IPS-11a (cell line): ENCODE measurements around the gene ZNF423.

Experiments
- H3K4me3 ChIP-seq: one replicate; pipeline ENCODE4 v1.5.1; 2013; ENCODE audit warnings: low read depth, low read length, control low read depth

The ZNF423 gene

DNA sequence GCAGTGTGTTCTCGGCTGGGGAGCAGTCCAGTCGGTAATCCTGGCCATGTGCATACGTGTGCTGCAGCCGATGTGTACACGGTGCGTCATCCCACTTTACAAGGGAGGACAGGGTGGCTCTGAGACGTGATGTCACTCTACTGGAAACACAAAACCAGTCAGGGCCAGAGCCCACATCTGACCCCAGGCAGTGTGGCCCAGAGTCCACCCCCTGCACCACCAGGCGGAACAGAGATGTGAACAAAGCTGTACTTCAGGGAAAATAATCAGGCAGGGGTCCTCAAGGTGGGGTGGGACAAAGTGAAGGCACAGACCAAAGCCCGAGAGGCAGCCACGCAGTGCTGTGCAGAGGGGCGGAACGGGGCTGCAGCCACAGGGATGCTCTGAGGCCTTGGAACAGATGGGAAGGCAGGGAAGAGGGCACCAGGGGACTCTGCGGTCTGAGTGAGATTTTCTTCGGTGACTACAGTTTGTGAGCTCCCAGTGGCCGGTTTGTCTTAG lies 181.5 kb downstream of the ZNF423 start:
- H3K4me3 ChIP-seq: no peak overlapping the region

DNA sequence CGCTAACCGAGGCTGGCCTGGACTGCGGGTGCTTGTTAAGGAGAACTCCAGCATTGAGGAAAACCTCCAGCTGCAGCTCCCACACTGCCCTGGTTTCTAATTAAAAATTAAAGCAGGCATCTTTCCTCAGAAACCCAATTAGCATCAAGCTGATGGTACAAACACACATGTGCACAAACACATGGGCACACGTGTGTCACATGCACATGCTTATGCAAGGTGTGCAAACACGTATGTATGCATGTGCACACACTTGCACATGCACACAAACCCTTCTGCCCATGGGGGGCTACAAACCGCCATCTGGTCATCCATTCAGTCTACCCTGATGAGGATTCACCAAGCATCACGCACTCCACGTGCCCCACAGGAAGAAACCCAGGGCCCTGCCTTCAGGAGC lies 182.5 kb downstream of the ZNF423 start:
- no peak overlapping the region for H3K4me3 ChIP-seq

DNA sequence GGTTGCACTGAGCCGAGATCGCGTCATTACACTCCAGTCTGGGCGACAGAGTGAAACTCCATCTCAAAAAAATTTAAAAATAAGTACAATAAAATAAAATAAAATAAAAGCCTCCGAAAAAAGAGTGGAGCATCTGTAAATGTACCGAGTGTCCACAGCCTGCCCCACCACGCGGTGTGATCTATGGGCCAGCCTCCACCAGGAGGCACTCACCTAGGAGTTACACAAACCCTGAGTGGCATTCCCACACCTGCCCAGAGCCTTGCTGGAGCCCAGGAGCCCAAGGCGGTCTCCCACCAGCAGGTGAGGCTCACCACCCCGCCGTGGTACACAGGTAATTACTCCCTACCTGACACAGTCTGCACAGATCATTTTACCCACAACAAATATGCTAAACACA lies 183.2 kb downstream of the ZNF423 start:
- no peak overlapping the region for H3K4me3 ChIP-seq

GRCh38 chr16:49671333-49671732 lies 184.6 kb downstream of the ZNF423 start:
- no peak overlapping the region for H3K4me3 ChIP-seq

GRCh38 chr16:49670627-49671026 lies 185.3 kb downstream of the ZNF423 start:
- H3K4me3 ChIP-seq: no peak overlapping the region

DNA sequence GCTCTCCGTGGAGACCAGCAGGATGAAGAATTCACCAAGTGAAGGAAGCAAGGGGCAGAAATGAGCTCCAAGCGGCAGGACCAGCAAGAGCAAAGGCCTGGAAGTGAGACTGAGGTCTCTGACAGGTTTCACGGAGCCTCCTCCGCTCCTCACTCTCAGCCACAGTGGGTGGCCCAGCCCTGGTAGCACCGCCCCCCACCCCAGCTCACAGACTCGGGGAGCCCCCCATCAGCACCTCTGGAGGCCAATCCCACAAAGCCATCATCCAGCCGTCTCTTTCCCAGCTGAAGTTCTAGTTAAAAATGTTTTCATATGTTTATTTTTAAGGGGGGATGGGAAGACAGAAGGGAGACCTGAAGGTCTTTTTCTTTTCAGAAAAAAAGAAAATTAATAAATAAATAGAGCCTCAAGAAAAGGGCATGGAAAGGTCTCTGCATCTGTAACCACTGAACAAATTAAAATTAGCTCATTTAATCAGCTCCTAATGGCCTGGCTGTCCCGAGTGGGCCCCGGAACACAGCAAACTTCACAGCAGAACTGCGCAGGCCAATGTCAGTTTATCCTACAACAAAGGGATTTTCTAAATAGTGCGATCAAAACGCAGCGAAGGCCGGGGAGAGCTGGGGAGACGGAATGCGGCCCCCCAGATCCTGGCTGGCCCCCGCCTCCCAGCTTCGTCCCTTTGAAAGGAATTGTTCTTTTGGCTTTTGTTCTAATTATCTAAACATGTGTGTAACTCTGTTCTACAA lies 190.3 kb downstream of the ZNF423 start:
- H3K4me3 ChIP-seq: no peak overlapping the region

DNA sequence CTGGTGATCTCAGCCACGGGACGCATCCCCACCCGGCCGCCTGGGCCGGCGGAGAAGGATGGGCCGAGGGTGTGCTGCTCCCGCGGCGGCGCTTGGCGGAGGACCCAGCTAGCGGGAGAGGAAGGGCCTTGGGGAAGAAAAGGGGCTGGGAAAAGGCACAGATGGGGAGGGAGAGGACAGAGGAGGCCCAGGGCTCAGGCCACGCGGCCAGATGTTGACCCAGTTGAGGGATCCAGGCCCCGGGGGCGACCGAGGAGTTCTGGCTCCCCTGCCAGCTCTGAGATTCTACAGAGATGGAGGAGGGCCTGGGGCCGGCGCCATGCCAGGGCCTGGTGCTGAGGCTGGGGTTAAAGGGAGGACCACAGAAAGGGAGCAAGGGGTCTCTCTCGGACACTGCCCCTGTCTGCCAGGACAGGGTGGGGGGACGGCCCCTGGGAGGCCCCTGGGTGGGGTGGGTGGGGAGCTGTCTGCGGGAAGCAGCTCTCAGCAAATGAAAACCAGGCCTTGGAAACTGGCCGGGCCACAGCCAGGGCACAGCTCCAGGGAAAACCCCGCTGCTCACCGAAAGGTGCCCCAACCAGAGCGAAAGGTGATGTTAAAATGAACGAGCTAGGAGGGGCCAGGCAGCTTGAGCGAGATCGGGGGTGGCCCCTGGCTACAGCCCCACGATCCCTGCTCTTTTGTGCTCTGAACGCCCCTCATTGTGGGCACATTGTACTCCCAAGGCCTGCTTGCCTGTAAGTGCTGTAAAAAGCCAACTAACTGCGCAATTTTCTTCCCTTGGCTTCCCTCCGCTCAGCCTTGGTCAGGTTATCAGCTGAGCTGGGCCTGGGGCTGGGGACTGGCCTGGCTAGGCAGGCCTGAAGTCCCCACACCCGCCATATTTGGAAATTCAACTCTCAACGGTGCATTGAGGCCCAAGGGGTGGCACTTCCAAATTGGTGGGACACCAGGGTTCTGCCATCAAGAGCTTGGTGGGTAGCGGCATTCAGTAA lies 191.4 kb downstream of the ZNF423 start:
- H3K4me3 ChIP-seq: no peak overlapping the region

DNA sequence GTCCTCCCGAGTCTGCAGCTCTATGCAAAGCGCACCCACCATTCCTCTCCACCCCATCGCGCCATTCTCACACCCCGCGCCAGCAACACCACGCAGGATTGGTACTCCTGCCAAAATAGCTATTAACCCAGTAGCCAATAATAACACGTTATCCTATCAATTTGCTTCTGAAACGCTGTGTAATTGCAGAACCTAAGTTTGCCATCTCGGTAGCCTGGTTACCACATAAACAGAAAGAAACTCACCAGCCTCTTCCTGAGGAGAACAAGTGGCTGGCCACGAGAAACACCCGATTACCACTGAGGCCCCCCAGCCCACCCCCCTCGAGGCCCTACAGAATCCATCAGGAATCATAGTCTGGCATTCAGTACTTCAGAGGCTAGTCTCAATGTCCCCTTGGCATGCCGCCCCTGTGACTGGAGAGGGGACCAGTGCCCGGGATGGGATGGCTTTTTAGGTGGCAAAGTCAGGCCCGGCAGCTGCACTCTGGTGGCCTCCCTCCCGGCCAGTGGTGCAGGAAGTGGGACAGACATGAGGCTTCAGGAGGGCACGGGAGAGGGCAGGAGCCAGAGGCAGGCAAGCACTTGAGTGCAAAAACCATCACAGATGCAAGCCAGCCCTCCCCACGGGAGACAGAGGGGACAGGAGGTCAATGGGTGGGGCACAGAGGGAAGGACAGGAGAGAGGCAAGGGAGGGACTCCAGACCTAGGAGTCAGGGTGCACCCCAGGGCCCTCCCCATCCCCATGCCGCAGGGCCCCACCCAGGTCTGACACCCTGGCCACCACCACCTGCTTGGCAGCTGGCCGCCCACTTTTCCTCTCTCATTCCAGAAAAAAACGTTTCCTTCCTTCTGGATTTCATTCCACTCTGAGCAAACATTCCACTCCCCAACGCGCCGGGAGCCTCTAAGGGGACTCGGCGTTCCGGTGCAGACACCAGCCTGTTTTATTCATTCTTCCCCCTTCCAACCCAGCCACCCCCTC lies 192.5 kb downstream of the ZNF423 start:
- H3K4me3 ChIP-seq: no peak overlapping the region

DNA sequence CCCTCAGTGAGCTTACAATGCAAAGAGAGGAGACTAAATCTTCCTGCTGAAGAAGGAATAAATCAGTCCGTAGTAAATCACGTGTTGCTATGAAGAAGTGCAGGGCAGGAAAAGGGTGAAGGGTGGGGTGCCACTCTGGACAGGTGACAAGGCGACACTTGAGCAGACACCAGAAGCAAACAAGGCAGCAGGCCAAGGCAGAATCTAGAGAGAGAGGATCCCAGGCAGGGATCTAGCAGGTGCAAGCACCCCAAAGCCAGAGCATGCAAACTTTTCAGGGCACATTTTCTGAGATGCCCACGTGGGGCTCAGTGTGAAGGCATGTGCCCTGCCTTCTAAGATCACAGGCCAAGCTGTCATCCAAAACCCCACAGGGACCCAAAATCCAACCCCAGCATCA lies 193.3 kb downstream of the ZNF423 start:
- no peak overlapping the region for H3K4me3 ChIP-seq

DNA sequence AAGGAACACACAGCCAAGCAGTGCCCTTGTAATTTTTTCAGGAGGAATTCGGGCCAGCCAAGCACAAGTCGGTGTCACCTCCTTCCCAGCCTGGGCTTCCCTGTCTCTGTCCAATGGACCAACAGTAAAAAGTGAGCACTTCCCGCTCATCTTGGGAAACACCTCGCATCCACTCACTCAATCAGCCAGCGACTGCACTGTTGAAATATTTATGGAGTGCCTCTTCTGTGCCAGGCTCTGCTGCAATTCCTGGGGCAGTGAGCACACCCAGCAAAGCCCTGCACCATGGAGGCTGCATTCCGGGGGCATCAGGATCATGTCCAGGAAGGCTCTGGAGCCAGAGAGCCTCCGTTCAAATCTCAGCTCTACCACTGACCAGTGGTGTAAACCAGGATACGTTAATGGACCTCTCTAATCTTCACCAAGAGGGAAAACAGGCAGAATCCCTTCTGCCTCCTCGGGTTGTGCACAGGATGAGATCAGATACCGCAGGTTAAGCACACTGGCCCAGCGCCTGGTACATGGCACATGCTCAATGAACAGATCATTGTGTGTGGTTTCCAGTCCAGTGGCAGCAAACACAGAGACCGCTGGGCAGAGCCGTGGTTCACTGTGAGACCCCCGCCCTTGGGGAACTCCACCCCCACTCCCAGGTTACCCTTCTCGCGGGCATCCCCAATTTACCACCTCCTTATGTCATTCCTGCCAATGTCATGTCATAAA lies 194.3 kb downstream of the ZNF423 start:
- no peak overlapping the region for H3K4me3 ChIP-seq

DNA sequence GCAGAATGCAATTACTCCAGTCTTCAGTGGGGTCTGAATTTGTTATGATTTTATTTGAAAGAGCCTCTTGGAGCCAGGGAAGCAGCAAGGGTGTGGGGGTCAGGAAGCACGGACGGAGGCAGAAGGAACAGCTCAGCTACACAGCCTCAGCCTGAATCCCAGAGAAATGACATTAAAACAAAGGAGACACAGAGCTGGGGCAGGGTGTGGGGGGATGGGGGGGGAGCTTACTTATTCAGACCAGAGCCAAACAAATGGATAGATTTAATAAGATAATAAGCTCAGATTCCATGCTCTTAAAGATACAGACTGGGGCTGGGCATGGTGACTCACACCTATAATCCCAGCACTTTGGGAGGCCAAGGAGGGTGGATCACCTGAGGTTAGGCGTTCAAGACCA lies 195.3 kb downstream of the ZNF423 start:
- no peak overlapping the region for H3K4me3 ChIP-seq

- no peak overlapping the region for H3K4me3 ChIP-seq
Observed at GRCh38 chr16:49659356-49659755, 196.6 kb downstream of the ZNF423 start.

- H3K4me3 ChIP-seq: no peak overlapping the region
Observed at GRCh38 chr16:49658531-49658930, 197.4 kb downstream of the ZNF423 start.

GRCh38 chr16:49657736-49658465 lies 198.0 kb downstream of the ZNF423 start:
- no peak overlapping the region for H3K4me3 ChIP-seq

DNA sequence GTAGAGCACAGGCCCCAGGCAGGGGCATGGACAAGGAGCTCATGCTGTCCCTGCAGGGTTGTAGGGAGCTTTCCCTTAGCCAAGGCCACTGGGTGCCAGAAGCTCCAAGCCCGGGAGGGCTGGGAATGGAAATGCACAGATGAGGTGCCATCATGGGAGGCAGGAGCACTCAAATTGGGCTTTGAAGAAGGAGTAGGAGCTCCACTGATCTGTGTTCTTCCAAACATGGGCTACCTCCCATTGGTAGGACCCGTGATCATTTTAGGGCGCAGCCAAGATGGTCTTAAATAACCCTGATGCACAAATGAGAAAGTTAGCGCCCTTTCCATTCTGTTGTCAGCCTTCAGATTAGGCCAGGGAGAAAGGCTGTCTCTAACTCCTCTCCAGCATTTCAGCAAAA lies 201.5 kb downstream of the ZNF423 start:
- no peak overlapping the region for H3K4me3 ChIP-seq

GRCh38 chr16:49653577-49653976 lies 202.3 kb downstream of the ZNF423 start:
- no peak overlapping the region for H3K4me3 ChIP-seq

DNA sequence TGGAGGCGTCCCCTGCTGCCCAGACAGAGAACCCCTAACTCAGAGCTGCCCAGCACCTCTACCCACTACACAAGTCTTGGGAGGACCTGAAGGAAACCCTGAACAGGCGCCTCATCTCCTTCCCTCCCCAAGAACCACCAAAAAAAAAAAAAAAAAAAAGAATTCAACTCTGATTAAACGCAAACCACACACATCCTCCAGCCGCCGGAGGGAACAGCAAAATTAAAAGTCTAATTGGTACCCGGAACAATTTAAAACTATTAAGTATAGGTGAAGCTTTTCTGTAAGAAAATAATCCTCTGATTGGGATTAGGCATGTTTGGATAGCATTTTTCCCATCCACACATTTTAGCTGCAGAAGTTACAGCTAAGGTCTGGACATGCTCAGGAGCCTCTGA lies 202.7 kb downstream of the ZNF423 start:
- H3K4me3 ChIP-seq: no peak overlapping the region

DNA sequence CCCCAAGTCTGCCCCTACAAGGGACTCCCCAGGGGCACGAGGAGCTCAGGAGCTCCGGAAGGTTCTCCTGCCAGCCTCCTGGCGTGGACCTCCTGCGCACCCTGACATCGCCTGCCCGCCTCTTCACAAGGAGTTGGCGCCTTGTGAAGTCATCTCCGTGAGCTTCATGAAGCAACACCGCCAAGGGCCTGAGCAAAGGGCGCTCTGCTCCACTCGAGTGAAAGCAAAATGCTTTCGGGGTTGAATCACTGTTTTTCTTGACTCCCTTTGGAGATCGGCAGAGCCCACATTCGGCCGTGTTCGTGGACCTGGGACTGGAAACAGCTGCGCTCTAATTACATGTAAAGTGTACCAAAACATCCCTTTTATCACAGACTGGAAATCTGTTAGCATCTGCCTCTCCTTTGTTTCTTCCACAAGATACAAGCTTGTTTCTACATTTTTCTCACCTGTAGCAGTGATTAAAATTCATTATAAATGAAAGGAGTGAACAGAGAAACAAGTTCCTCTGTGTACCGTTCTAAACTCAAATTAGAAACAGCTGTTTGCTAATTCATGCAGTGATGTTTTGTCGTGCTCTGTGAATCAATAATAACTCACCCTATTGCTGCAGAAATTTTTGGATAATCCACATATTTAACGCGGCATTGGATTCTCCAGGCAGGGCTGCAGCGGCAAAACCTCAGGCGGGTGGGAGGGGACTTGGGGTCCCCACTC lies 203.3 kb downstream of the ZNF423 start:
- H3K4me3 ChIP-seq: no peak overlapping the region

- H3K4me3 ChIP-seq: no peak overlapping the region
Observed at GRCh38 chr16:49651996-49652395, 203.9 kb downstream of the ZNF423 start.
